GM18909 (cell line): Measurements from ENCODE around the gene GTF2IRD2.
"Not testable (repeated sequence)": the region's sequence is repeated elsewhere in the genome, so short reads cannot be mapped to it uniquely, and the experiment has no call there.

Experiments used
- ATAC-seq: cut with Tn5 transposase; IDR thresholded peaks from one replicate; pipeline ENCODE4 v1.9.1; 2021; ENCODE audit warnings: mild to moderate bottlenecking; ENCODE audit not compliant: unreplicated experiment, poor library complexity

GTF2IRD2 gene

DNA sequence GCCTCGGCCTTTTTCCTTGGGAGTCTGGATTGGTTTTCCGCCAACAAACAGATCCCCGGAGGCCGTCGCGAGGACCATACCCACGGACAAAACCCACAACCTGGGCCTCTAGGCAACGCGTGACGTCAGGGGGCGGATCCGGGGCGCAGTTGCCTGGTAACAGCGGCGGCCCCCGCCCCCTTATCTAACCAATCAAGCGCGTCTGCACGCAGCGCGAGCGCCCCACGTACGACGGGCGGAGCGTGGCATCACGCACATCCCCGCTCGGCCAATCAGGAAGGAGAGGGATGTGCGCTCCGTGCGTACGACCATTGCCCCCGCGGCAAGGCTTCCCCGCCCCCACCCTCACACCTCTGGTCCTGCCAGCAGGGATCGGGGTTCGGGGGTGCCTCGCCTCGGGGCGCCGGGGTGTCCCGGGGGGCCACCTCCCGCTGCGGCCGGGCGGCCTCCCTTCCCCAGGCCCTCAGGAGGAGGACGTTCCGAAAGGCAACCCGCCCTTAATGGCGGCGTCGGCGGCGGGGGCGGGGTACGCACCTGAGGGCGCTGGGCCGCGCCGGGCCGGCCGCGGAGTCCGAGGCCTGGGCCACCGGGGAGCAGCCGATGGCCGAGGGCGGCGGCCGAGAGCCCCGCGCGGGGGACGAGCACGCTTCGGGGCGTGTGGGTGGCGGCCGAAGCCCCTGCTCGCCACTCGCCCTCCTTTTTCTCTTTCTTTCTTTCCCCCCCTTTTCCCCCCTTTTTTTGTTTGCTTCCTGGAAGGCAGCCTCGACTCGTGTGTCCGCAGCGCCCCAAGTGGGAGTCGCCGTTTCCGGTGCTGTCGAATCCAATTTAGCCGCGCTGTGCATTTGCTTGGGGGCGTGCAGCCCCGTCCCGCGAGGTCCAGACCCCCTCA, at the start of gene GTF2IRD2:
GTF2IRD2 (minus strand) TSS at position 773 of the 889 bp plus-strand sequence. CDS start 15,227 bp downstream, outside the sequence.
- ATAC-seq: peak; percentile 90

DNA sequence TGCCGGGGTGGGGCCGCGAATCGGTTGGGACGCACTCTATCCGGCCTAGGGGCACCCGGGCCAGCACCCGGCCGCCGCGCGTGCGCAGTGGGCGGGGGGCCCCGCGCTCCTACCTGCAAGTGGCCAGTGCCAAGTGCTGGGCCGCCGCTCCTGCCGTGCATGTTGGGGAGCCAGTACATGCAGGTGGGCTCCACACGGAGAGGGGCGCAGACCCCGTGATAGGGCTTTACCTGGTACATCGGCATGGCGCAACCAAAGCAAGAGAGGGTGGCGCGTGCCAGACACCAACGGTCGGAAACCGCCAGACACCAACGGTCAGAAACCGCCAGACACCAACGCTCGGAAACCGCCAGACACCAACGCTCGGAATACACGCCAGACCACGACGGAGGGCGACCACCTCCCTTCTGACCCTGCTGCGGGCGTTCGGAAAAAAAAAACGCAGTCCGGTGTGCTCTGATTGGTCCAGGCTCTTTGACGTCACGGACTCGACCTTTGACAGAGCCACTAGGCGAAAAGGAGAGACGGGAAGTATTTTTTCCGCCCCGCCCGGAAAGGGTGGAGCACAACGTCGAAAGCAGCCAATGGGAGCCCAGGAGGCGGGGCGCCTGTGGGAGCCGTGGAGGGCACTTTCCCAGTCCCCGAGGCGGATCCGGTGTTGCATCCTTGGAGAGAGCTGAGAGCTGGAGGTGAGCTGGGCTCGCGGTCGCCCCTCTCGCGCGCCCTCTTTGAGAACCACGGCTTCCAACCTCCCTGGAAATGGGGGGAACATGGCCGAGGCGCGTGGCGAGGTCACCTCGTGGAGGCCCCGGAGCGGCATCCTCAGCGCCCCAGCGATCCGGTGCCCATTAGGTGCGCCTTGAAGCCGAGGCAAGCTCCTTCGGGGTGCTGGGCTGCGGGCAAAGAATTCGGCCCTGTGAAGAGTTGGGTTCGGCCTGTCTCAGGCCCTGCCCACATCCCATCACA, 39.0 kb upstream of the GTF2IRD2 start:
- ATAC-seq: peak; percentile 72

DNA sequence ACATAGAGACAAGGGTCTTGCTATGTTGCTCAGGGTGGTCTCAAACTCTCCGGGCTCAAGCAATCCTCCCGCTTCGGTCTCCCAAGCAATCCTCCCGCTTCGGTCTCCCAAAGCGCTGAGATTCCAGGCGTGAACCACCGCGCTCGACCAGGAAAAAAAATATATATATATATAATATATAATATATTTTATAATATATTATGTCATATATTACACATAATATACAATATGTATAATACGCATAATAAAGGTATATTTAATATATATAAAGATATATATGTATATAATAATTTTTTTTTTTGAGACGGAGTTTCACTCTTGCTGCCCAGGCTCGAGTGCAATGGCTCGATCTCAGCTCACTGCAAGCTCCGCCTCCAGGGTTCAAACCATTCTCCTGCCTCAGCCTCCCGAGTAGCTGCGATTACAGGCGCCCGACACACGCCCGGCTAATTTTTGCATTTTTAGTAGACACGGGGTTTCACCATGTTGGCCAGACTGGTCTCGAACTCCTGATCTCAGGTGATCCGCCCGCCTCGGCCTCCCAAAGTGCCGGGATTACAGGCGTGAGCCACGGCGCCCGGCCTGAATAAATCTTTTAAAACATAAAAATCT, 38.2 kb upstream of the GTF2IRD2 start:
- not testable (repeated sequence) for ATAC-seq

DNA sequence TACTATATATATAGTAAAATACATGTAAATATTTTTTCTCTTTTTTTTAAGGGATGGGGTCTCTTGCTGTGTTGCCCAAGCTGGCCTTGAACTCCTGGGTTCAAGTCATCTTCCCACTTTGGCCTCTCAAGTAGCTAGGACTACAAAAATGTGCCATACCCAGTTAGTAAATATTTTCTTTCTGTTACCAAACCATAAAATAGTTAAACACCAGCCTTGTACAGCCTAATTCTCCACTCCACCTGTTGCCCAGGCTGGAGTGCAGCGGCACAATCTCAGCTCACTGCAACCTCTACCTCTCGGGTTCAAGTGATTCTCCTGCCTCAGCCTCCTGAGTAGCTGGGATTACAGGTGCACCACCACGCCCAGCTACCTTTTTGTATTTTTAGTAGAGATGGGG, 33.9 kb upstream of the GTF2IRD2 start:
- ATAC-seq: not testable (repeated sequence)

DNA sequence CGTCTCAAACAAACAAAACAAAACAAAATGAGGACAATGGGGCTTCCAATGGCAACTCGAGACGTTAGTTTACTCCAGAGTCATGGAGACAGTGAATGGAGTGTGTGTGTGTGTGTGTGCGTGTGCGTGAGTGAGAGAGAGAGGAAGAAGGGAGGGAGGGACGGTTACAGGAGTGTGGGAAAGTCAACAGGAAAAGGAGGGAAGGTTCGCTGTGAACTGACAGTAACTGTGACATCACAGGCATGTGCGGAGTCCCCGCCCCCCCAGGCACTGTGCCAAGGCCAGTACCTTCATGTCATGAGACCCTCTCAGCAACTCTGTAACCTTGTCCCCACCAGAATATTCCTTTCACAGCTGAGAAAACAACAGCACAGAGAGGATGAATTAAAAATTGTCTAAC, 30.7 kb upstream of the GTF2IRD2 start:
- ATAC-seq: not testable (repeated sequence)

DNA sequence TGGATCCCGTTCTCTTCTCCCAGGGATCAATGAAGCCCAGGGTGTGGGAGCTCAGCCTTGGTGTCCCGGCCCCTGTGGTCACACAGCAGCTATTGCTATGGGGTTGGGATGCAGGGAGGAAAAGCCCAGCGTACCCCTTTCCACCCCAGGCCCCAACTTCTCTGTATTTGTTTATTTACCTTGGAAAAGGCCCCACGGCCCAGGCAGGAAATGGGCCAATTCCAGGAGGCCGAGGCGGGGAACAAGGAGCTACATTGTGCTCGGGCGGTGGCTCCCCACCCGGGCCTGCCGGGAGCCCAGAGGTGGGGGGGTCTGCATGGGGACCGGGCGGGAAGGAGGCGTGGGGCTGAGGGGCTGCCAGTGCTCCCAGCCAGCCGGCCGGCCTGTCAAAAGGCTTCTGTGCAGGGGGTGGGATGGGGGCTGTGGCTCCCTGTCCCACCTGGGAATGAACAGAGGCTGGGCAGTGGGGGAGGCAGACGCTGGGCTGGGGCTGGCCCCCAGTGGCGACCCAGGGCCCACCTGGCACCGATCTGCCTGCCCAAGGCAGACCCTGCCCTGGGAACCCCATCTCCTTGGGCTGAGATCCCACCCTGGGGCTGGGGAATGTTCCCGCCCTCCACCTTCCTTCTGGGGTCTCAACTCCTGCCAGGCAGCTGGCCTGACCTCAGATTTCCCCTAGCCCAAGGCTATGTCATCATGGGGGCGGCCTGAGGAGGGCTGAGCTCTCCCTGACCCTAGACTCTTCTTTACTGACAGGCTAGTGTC, 23.5 kb upstream of the GTF2IRD2 start:
- ATAC-seq: not testable (repeated sequence)

DNA sequence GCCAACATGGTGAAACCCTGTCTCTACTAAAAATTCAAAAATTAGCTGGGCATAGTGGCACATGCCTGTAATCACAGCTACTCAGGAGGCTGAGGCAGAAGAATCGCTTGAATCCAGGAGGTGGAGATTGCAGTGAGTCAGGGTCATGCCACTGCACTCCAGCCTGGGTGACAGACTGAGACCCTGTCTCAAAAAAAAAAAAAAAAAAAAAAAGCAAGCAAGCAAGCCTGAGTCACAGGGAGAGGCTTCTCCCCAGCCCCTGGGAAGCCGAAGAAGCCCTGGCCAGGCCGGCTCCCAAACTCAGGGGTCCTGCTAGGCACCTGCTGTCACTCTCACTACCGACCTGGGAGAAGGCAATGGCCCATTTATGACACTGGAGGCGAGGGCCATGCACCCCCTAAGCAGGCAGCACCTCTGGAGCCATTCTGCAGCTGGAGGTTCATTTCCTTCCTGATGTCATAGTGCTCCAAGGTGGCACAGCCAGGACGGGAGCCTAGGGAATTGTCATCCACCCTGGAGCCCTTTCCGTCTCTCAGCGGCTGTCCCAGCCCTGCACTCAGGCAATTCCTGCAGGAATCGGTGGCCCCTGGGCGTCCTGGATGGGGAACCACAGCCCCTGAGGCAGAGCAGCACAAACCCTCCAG, 22.8 kb upstream of the GTF2IRD2 start:
- ATAC-seq: not testable (repeated sequence)

DNA sequence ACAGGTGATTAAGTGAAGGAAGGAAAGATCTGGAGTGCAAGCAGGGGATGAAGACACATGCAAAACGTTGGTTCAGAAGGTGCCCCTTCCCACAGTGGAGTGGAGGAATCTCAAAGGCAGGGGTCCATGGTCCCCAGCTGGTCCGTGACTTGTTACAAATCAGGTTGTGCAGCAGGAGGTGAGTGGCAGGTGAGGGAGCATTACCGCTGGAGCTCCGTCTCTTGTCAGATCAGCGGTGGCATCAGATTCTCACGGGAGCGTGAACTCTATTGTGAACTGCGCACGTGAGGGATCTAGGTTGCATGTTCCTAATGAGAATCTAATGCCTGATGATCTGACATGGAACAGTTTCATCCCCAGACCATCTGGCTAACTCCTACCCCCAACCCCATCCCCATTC, 21.1 kb upstream of the GTF2IRD2 start:
- ATAC-seq: not testable (repeated sequence)

DNA sequence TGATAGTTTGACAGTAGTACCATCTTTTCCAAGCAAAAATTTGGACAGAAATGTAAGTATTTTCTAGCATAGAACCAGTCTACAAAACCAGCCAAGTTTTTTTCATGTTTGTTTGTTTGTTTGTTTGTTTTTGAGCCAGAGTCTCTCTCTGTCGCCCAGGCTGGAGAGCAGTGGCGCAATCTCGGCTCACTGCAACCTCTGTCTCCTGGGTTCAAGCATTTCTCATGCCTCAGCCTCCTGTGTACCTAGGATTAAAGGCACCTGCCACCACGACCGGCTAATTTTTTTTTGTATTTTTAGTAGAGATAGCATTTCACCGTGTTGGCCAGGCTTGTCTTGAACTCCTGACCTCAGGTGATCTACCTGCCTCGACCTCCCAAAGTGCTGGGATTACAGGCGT, 14.4 kb upstream of the GTF2IRD2 start:
- not testable (repeated sequence) for ATAC-seq

DNA sequence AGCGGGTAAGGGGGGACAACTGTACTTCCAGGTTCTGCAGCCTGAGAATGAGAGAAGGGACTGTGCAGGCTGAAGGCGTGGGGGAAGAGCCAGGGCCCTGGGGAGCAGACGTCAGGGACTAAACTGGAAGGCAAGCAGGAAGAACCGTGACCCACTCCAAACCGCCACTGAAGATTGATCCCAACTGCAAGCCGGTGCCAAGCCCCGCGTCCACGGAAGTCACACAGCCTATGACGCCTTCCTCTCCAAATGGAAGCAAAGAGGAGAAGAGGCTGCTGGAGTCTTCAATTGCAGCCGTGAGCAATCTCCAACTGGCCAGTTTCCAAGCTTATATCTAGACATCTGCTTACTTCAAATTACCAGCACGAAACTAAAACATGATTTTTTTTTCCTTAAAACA, 1.6 kb downstream of the GTF2IRD2 start:
- ATAC-seq: not testable (repeated sequence)

DNA sequence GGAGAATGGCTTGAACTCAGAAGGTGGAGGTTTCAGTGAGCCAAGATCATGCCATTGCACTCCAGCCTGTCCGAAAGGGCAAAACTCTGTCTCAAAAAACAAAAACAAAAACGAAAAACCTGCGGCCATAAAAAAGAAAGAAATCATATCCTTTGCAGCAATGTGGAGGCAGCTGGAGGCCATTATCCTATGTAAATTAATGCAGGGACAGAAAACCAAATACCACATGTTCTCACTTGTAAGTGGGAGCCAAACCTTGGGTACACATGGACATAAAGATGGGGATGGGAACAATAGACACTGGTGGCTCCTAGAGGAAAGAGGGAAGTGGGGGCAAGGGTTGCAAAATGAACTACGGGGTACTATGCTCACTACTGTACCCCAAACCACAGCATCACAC, 21.0 kb downstream of the GTF2IRD2 start:
- ATAC-seq: not testable (repeated sequence)

DNA sequence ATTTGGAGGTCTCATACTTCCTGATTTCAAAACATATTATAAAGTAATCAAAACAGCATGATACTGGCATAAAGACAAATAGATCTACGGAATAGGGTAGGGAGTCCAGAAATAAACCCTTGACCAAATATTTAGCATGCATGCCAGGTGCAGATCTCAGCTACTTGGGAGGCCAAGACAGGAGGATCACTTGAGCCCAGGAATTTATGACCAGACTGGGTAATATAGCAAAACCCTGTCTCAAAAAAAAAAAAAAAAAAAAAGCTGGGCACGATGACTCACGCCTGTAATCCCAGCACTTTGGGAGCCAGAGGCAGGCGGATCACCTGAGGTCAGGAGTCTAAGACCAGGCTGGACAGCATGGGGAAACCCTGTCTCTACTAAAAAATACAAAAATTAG, 21.4 kb downstream of the GTF2IRD2 start:
- not testable (repeated sequence) for ATAC-seq

DNA sequence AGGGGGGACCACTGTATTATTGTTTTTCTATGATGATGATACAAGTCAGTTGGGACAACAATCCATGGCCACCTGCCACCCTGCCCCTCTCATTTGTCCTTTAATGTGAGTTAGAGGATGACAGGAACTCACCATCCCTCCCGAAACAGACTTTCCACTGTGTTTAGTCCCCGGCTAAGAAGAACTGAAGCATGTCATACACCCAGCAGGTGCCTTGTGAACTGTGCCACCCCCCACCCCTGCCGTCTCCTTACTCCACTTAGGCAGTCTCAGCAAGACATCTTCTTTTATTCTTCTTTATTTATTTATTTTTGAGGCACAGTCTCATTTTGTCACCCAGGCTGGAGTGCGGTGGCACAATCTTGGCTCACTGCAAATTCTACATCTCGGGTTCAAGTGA, 30.1 kb downstream of the GTF2IRD2 start:
- not testable (repeated sequence) for ATAC-seq

DNA sequence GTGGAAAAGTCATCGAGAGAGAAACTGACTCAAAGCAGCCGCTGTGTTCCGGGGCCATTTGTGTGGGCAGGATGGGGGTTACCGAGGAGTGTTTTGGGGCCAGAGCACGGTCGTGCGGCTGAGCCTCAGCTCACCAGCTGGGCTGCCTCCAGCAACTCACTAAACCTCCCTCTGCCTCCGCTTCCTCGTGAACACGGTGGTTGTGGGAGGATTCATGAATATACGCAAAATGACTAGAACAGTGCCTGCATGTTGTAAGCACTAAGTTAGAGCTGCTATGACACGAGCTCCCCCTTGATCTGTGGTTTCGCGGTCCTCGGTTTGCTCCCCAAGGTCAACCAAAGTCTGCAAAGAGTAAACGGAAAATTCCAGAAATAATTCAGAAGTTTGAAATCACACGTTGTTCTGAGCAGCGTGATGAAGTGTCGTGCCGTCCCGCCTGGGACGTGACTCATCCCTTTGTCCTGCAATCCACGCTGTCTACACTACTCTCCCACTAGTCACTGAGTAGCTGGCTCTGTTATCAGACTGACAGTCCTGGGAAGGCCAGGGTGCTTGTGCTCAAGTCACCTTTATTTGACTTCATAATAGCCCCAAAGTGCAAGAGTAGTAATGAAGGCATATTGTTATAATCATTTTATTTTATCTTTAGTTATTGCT, 31.1 kb downstream of the GTF2IRD2 start:
- peak; percentile 87 for ATAC-seq

DNA sequence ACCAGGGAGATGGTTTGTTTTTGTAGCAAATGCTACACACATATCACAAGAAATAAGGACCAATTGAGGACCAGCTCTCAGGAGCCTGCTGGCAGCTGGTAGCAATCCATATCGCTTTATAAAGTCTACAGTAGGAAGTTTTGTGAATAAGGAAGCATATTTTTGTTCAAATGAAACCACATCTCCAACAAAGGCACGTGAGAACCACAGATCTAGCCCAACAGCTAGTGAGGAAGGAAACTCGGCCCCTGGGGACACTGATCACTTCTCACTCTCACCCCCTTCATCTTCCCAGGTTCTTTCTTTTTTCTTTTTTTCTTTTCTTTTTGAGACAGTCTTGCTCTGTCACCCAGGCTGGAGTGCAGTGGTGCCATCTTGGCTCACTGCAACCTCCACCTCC, 35.5 kb downstream of the GTF2IRD2 start:
- not testable (repeated sequence) for ATAC-seq

DNA sequence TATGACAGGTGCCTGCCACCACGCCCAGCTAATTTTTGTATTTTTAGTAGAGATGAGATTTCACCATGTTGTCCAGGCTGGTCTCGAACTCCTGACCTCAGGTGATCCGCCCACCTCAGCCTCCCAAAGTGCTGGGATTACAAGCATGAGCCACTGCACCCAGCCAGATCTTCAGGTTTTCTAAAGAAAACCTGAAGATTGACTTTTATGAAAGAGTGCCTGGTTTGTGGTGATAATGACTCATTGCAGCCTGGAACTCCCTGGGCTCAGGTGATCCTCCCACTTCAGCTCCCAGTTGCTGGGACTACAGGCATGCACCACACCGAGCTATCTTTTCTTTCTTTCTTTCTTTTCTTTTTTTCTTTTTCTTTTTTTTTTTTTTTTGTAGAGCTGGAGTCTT, 52.8 kb downstream of the GTF2IRD2 start:
- not testable (repeated sequence) for ATAC-seq

DNA sequence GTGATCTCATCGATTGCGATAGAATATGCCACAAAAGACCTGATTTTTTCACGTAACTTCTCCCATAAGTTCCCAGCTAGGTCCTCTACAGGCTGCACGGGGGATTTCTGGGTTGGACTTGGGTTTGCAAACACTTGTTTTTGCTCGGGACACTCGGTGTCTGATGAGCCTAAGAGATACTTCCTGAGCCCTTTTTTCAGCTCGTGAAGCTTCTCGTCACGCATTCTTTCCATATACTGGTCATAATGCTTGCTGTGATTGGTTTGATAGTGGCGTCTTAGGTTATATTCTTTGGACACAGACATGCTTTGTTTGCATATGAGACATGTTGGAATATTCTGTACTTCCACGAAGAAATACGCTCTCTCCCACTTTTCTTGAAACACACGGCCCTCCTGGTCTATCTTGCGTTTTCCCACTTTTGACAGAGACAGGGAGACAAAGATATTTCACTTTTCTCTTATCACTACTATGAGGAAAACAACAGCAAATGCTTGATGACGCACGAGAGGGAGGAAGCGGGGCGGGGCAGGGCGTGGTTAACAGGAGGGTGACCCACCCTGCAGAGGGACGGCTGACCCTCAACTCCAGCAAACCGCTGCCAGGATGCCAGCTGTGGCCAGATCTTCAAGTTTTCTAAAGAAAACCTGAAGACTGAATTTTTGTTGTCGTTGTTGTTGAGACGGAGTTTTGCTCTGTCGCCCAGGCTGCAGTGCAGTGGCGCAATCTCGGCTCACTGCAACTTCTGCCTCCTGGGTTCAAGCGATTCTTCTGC, 53.4 kb downstream of the GTF2IRD2 start:
- not testable (repeated sequence) for ATAC-seq

DNA sequence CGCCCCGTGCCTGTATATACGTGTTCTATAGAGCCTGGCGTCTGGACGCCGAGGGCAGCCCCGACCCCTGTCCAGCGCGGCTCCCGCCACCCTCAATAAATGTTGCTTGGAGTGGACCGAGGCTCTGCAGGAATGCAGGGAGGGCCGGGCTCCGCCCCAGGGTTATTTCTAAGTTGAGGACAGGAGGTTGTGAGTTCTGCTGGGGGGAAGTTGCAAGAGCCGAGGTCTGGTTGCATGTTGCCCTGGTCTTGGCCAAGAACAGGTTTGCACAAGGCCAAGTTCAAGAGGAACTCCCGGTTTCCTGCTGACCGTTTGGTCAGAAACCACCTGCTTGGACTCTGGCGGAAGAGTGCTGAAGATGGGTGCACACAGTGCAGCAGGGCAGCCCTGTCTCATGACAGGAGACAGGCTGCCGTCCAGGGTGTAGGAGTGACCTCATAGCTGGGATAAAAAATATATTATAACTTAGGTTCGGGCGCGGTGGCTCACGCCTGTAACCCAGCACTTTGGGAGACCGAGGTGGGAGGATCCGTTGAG, 62.1 kb downstream of the GTF2IRD2 start:
- ATAC-seq: not testable (repeated sequence)
